ENCODE data around the gene CHD5.
"Not testable (repeated sequence)": the region's sequence is repeated elsewhere in the genome, so short reads cannot be mapped to it uniquely, and the experiment has no call there.

CHD5 gene

DNA sequence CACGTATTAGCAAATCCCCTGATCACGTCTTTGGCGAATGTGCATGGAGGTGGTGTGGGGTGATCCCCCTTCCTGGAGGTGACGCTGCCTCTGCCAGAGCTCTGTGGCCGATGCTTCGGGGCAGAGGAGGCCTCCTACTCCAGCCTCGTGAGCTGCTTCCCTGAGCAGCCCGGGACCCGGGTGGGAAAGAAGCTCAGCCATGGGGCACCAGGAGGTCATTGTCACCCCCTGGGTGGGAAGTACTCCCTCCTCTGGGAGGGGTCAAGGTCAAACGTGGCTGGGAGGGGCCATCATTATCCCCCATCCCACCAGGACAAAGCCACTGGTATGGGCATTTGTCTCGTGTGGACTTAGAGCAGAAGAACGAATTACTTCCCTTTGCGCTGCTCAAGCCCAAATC, 93.8 kb downstream of the CHD5 start:
- DNase-seq (ENCODE audit: low read depth in 2 of 2) = no peak

GRCh38 chr1:6085666-6086065, 94.5 kb downstream of the CHD5 start:
- DNase-seq (ENCODE audit: low read depth in 2 of 2) = no peak

DNA sequence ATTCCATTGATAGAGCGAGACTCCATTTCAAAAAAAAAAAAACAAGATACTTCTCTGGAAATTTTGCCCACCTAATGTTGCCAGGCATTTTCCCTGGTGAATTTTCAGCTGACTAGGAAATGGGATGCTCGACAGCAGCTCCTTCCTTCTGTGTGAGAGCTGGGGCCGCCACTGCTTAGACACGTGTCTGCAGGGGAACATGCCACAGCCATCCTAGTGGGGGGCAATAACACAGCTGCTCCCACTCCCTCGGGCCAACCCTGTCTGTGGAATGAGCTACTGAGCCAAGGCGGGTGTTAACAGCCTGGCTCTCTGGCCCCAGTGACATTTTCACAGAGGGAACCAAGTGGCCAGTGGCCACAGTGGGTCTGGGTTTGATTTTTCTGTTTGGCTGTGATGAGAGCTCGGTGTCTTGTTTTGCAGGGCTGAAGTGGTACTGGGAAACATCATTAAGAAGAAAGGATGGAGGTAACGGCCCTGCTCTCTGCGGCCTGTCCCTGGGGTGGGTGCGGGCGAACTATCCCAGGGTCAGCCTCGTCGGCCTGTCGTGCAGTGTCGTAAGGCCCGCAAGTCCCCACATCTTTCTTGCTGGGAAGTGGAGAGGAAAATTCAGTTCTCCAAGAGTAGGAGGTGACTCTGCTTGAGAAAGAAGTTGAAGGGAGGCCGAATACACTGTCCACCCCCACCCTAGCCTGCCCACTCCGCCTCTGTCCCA, 95.2 kb downstream of the CHD5 start:
- DNase-seq (ENCODE audit: low read depth in 2 of 2) = no peak

- DNase-seq (ENCODE audit: low read depth in 2 of 2) = no peak
Observed at GRCh38 chr1:6083801-6084446, 96.2 kb downstream of the CHD5 start.

DNA sequence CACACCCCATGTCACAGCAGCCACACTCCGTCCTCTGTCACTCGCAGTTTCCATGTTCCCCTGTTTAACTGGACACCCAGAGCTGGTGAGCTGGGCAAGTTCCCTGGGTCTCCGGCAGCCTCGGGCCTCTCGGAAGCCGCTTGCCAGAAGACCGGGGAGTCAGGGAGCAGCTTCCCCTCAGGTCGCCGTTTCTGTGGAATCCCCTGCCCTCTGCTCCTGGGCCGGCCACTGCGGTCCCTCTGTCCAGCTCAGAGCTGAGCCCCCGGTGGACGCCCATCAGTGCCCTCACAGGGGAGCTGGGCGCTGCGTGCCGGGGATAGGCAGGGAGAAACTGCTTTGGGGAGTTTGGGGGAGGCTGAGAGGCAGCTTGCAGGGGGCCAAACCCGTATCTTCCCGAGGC, 96.7 kb downstream of the CHD5 start:
- no peak for DNase-seq (ENCODE audit: low read depth in 2 of 2)

GRCh38 chr1:6082430-6082971, 97.6 kb downstream of the CHD5 start:
- DNase-seq (ENCODE audit: low read depth in 2 of 2) = no peak

DNA sequence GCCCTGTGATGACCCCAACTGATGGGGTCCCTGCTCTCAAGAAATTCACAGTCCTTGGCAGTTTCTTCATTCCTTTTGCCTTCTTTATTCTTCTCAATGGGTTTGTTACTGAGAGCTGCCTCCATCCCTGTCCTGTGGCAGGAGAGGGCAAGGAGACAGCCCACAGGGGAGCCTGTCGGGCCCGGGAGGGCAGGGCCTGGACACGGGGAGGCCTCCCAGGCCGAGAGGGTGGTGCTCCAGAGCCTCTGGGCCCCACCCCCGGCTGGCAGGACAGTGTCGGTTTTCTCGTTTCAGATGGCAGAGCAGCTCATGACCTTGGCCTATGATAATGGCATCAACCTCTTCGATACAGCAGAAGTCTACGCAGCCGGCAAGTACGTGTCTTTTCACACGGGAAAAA, 98.2 kb downstream of the CHD5 start:
- no peak for DNase-seq (ENCODE audit: low read depth in 2 of 2)

- DNase-seq (ENCODE audit: low read depth in 2 of 2) = no peak
Observed at GRCh38 chr1:6080469-6080868, 99.7 kb downstream of the CHD5 start.

GRCh38 chr1:6077919-6078318, 102.2 kb downstream of the CHD5 start:
- DNase-seq (ENCODE audit: low read depth in 2 of 2) = no peak

DNA sequence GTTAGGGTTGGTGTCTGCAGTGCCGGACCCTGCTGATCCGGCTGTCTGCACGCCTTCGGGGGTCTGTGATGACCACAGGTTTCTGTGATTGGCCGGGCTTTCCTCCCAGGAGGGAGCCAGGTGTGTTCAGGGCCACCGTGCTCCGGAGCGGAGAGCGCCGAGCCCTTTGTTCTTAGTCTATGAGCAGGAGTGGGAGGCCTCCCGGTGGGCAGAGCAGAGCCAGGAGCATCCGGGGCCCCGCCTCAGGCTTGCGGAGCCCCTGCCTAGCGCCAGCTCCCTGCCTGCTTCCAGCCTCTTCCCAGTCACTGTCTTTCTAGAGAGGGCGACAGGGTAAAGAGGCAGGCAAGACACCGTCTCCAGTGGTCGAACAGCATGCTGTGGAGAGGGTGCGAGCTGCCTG, 102.6 kb downstream of the CHD5 start:
- DNase-seq (ENCODE audit: low read depth in 2 of 2) = no peak

- DNase-seq (ENCODE audit: low read depth in 2 of 2) = not testable (repeated sequence)
Observed at GRCh38 chr1:6077061-6077460, 103.1 kb downstream of the CHD5 start.

DNA sequence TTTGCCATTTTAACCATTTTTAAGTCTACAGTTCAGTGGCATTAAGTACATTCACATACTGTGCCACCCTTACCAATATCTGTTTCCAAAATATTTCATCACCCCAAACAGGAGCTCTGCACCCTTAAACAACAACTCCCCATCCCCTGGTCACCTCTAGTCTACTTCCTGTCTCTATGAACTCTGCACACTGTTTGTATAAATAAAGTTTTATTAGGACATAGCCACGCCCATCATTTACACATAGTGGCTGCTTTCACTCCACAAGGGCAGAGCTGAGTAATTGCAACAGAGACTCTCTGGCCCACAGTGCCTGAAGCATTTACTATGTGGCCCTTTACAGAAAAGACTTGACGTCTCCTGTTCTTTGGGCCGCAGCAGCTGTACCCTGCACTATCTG, 104.4 kb downstream of the CHD5 start:
- no peak for DNase-seq (ENCODE audit: low read depth in 2 of 2)

DNA sequence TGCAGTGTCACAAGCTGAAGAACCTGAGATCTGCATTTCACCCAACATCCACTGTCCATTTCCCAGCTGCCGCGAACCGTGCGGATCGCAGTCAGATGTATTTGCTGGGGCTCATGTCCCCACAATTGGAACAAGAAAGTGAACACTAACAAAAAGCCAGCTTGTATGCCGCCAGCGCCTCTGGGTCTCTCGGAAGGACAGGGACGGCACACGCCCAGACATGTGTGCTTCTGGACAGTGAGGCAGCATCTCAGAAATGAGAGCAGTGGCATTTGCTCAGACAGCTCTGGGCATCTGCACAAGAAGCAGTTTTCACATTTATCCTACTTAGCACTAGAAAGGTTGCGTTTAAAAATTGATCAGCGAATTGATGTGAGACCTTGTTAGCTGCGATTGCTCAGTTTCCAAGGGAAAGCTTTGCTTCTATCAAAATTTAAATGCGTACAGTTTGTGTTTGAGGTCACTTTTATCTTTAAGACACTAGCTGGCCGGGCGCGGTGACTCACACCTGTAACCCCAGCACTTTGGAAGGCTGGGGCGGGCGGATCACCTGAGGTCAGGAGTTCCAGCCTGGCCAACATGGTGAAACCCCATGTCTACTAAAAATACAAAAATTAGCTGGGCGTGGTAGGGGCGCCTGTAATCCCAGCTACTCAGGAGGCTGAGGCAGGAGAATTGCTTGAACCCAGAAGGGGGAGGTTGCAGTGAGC, 105.8 kb downstream of the CHD5 start:
- no peak for DNase-seq (ENCODE audit: low read depth in 2 of 2)

DNA sequence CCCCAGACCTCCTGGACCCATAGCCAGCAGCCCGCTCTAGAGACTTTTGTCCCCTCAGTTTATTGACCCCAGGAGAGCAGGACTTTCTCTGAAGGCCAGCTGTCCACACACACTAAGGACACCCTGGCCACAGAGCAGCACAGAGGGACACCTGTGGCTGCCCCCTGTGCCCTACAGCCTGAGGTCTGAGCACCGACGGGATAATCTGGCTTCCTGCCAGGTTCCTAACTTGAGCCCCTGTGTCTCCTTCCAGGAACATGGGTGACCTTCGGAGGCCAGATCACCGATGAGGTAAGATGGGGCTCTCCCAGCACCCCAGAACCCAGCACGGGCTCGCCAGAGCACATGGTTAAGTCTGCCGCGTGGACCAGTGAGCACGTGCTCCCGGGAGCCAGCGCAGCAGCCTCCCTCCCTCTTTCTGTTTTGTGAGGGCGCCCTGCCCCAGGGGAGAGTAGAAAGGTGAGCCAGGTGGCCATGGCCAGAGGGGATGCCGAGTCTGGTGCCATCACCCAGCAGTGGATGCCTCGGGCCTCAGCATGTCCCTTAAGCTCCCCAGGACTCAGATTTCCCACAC, 106.6 kb downstream of the CHD5 start:
- no peak for DNase-seq (ENCODE audit: low read depth in 2 of 2)

GRCh38 chr1:6072774-6073479, 107.2 kb downstream of the CHD5 start:
- no peak for DNase-seq (ENCODE audit: low read depth in 2 of 2)

GRCh38 chr1:6071219-6071618, 108.9 kb downstream of the CHD5 start:
- no peak for DNase-seq (ENCODE audit: low read depth in 2 of 2)

- DNase-seq (ENCODE audit: low read depth in 2 of 2) = no peak
Observed at GRCh38 chr1:6070450-6070974, 109.6 kb downstream of the CHD5 start.

GRCh38 chr1:6069573-6069972, 110.5 kb downstream of the CHD5 start:
- no peak for DNase-seq (ENCODE audit: low read depth in 2 of 2)

DNA sequence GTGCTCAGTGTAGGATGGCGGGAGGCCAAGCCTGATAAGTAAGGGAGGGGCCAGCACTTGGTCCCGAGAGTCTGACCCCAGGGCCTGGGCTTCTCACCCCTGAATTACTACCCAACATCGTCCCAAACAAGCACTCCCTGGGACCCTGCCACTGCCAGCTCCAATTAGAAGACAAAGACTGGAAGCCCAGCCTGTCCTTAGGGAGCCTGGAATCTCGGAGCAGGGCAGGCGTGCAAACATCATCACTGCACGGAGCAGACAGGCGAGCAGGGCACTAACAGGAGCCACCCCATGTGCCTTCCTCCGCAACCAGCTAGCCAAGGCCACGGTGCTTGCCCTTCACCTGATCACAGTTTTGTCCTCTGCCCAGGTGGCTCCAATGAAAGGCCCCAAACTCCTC, 111.2 kb downstream of the CHD5 start:
- DNase-seq (ENCODE audit: low read depth in 2 of 2) = no peak

- no peak for DNase-seq (ENCODE audit: low read depth in 2 of 2)
Observed at GRCh38 chr1:6068073-6068472, 112.0 kb downstream of the CHD5 start.

- DNase-seq (ENCODE audit: low read depth in 2 of 2) = no peak
Observed at GRCh38 chr1:6066680-6067079, 113.4 kb downstream of the CHD5 start.
